Left lobe of liver (tissue), 2 donors: ENCODE data around the gene GMDS. TPM values are rescaled to one million over a fixed set of nuclear protein-coding genes. Genes with fewer than 3 reads are reported as not detected.
A peak's percentile ranks its signal among the peaks of the same experiment; 100 is the strongest.

Experiments used
- ATAC-seq: fragments of 200-7000 bp; cut with Tn5 transposase; one replicate; pipeline ENCODE4 v1.9.1; 2020; ENCODE audit warnings: mild to moderate bottlenecking, moderate library complexity
- DNase-seq: peaks from one replicate; pipeline ENCODE4 v3.0.0-alpha.2; 2020; ENCODE audit warnings: low spot score
- total RNA-seq: library from RNA; stranded (reverse); gene quantifications from one replicate; pipeline ENCODE4 v1.2.1, GENCODE V29; 2021
- donor health status: DM: no; HTN: no; CAD: no; lungs with moderate emphysema.
- donor health status: DM: no; HTN: yes; CAD: no.

Gene GMDS
- total RNA-seq, 1 donor from 2014 or later = 23.9 TPM

- DNase-seq = no peak
- no peak for ATAC-seq
These were observed 403.1 kb downstream of the GMDS start for GRCh38 chr6:1842334-1842733.

GRCh38 chr6:1841136-1841535 is 404.3 kb downstream of the GMDS start:
- DNase-seq (no peak), ATAC-seq (no peak)

GRCh38 chr6:1840491-1841121 is 404.8 kb downstream of the GMDS start:
- DNase-seq (no peak), ATAC-seq (no peak)

- ATAC-seq (peak; percentile 55), DNase-seq (no peak)
These were observed 406.0 kb downstream of the GMDS start for GRCh38 chr6:1839361-1839760.

GRCh38 chr6:1838604-1839213 is 406.7 kb downstream of the GMDS start:
- DNase-seq (no peak), ATAC-seq (peak; percentile 36)

- ATAC-seq = no peak
These were observed 407.6 kb downstream of the GMDS start for GRCh38 chr6:1837826-1838225.

GRCh38 chr6:1836690-1837089 is 408.7 kb downstream of the GMDS start:
- DNase-seq (no peak), ATAC-seq (no peak)

More at GRCh38 chr6:1837826-1838225, 407.6 kb downstream of the GMDS start:
- DNase-seq = no peak

GRCh38 chr6:1834646-1835516 is 410.5 kb downstream of the GMDS start:
- no peak for ATAC-seq
- no peak for DNase-seq

GRCh38 chr6:1834207-1834606 is 411.2 kb downstream of the GMDS start:
- no peak for DNase-seq
- no peak for ATAC-seq

GRCh38 chr6:1832844-1833787 is 412.3 kb downstream of the GMDS start:
- ATAC-seq (peak; percentile 93), DNase-seq (peak; percentile 86)

GRCh38 chr6:1832358-1832757 is 413.0 kb downstream of the GMDS start:
- ATAC-seq = peak; percentile 52
- no peak for DNase-seq

- ATAC-seq (no peak), DNase-seq (no peak)
These were observed 417.2 kb downstream of the GMDS start for GRCh38 chr6:1827984-1828793.

- no peak for ATAC-seq
- DNase-seq = no peak
These were observed 419.5 kb downstream of the GMDS start for GRCh38 chr6:1825926-1826325.

GRCh38 chr6:1825277-1825676 is 420.1 kb downstream of the GMDS start:
- ATAC-seq = no peak
- DNase-seq = no peak

GRCh38 chr6:1821513-1822183 is 423.8 kb downstream of the GMDS start:
- ATAC-seq (no peak), DNase-seq (no peak)

GRCh38 chr6:1821164-1821512 is 424.3 kb downstream of the GMDS start:
- ATAC-seq = no peak

GRCh38 chr6:1820714-1821113 is 424.7 kb downstream of the GMDS start:
- ATAC-seq (no peak), DNase-seq (no peak)

More at GRCh38 chr6:1821164-1821512, 424.3 kb downstream of the GMDS start:
- no peak for DNase-seq

GRCh38 chr6:1820165-1820564 is 425.2 kb downstream of the GMDS start:
- ATAC-seq (no peak), DNase-seq (no peak)

GRCh38 chr6:1819007-1819406 is 426.4 kb downstream of the GMDS start:
- ATAC-seq (no peak), DNase-seq (no peak)
